ENCODE results near the gene AOPEP. TPM values are rescaled to one million over a fixed set of nuclear protein-coding genes. Genes with fewer than 3 reads are reported as not detected.

AOPEP gene
- polyA plus RNA-seq, 1 of the 3 experiments (the other 2 are of a cell fraction) = 54.6 TPM

- Histone ChIP-seq H3K27me3 (ENCODE audit: insufficient read depth) (no peaks in the 10 kb centered on the region), H3K4me3 (ENCODE audit: low read depth in 2 of 2, low read length in 1 of 2) (no peak overlapping the region), H3F3A (replicated peaks; ENCODE audit: insufficient read depth) (no peaks in the 10 kb centered on the region), H3K4me2 (no peak overlapping the region), H3K36me3 (replicated peaks in 1 of 2; ENCODE audit: control insufficient read depth in 1 of 2, insufficient read depth in 2 of 2, low read length in 1 of 2) (peaks cover 8 to 31% of the 10 kb centered on the region in 2 experiments), H3K79me2 (ENCODE audit: insufficient read depth) (no peaks in the 10 kb centered on the region), H2AFZ (ENCODE audit: low read depth) (no peak overlapping the region), H3K27ac (ENCODE audit: low read depth in 2 of 2, low read length in 1 of 2) (peak overlapping the region in 1 of 2 experiments; percentile 76; a peak in 2 of 4 replicates), H3K9me3 (no peaks in the 10 kb centered on the region), H4K20me1 (ENCODE audit: insufficient read depth) (no peaks in the 10 kb centered on the region), H3K4me1 (ENCODE audit: control insufficient read depth in 1 of 2, insufficient read depth in 2 of 2, low read depth in 1 of 2, low read length in 1 of 2) (peaks cover 9 to 69% of the 10 kb centered on the region in 2 experiments; a peak in 1 of 4 replicates), H3K9ac (no peak overlapping the region), H3K9me2 (no peaks in the 10 kb centered on the region)
- CTCF ChIA-PET = interaction anchor here (0.7 to 5.6 kb wide), 10 partner anchors 8 to 422 kb away, joined by 3 to 65 read pairs (median 4); no protein-coding TSS in a partner anchor
- POLR2A ChIA-PET = interaction anchor here (0.8 kb wide), 1 partner anchor 25 kb away, joined by 3 read pairs; no protein-coding TSS in a partner anchor
- 89% methylated on average over 15 of the region's 15 CpGs for WGBS (ENCODE audit: low lambda C conversion rate)
- DNase-seq = peak; percentile 71
- TF ChIP-seq MXI1 (IDR thresholded peaks at IDR 0.05; ENCODE audit: low read depth, low read length) (peak; percentile 43; the same call in 1 of the 2 replicates), EP300 (IDR thresholded peaks at IDR 0.05; ENCODE audit: borderline replicate concordance in 1 of 2, low read depth in 1 of 2, low read length in 1 of 2) (no peak), TCF12 (IDR thresholded peaks at IDR 0.05) (no peak), USF2 (IDR thresholded peaks at IDR 0.05; ENCODE audit: borderline replicate concordance, low read depth, low read length) (no peak), FOSL2 (IDR thresholded peaks at IDR 0.05; ENCODE audit: borderline replicate concordance, low read depth) (no peak), ZBTB33 (IDR thresholded peaks at IDR 0.05; ENCODE audit: borderline replicate concordance, low read depth) (no peak), CTCF (IDR thresholded peaks at IDR 0.05) (no peak; the same call in 1 of the 2 replicates), FOXJ3 (CRISPR knock-in tag; IDR thresholded peaks at IDR 0.05) (no peak), RAD21 (IDR thresholded peaks at IDR 0.05; ENCODE audit: low read length) (peak; percentile 38), GABPA (IDR thresholded peaks at IDR 0.05; ENCODE audit: low read depth) (no peak), SMC3 (IDR thresholded peaks at IDR 0.05; ENCODE audit: low read depth, low read length) (peak; percentile 12; the same call in 1 of the 2 replicates), FOXM1 (IDR thresholded peaks at IDR 0.05; ENCODE audit: low read depth) (no peak), RCOR1 (IDR thresholded peaks at IDR 0.05; ENCODE audit: low read length) (no peak)
Observed at GRCh38 chr9:95103281-95103771, 376.8 kb downstream of the AOPEP start.
